ENCODE results near the gene TP53TG5.

TP53TG5 gene

GRCh38 chr20:45367126-45367525 is 11.0 kb downstream of the TP53TG5 start:
- peaks cover 52% of the 10 kb centered on the region for H3K4me1 Mint-ChIP-seq
- no peak overlapping the region for H3K4me3 Mint-ChIP-seq
- no peak for ATAC-seq (ENCODE audit: low read depth)
- H3K27me3 Mint-ChIP-seq, result no peaks in the 10 kb centered on the region
- peaks cover 11% of the 10 kb centered on the region for H3K36me3 Mint-ChIP-seq
- no peaks in the 10 kb centered on the region for H3K9me3 Mint-ChIP-seq
- H3K27ac Mint-ChIP-seq, result peak overlapping the region; percentile 88
- peak in 1 of 2 donors; percentile 9 for DNase-seq (ENCODE audit: low spot score in 2 of 2)

GRCh38 chr20:45366631-45367030 is 11.5 kb downstream of the TP53TG5 start:
- Mint-ChIP-seq H3K27ac (peak overlapping the region; percentile 88), H3K27me3 (no peaks in the 10 kb centered on the region), H3K9me3 (no peaks in the 10 kb centered on the region), H3K4me3 (no peak overlapping the region), H3K4me1 (peaks cover 52% of the 10 kb centered on the region), H3K36me3 (peaks cover 11% of the 10 kb centered on the region)
- no peak for DNase-seq (ENCODE audit: low spot score in 2 of 2)
- ATAC-seq (ENCODE audit: low read depth), result no peak

DNA sequence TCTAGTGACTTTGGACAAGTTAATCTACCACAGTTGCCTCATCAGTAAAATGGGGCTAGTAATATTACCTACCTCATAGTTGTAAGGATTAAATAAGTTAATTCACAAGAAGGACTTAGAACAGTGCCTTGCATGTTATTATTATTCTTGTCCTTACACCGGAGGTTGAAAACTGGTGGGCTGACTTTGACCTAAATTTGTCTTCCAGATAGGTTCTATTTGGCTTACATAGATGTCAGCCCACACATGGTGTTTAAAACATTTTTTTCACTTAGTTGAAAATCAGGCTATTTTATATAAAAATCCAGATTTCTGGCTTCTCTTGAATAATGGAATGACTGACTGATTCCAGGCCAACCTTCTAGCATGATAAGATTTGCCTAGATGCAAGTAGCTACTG is 11.9 kb downstream of the TP53TG5 start:
- Mint-ChIP-seq H3K27ac (no peak overlapping the region), H3K27me3 (no peaks in the 10 kb centered on the region), H3K4me1 (peaks cover 50% of the 10 kb centered on the region), H3K9me3 (no peaks in the 10 kb centered on the region), H3K4me3 (no peak overlapping the region), H3K36me3 (peaks cover 11% of the 10 kb centered on the region)
- DNase-seq (ENCODE audit: low spot score in 2 of 2) (no peak), ATAC-seq (ENCODE audit: low read depth) (no peak)

GRCh38 chr20:45365444-45365970 is 12.6 kb downstream of the TP53TG5 start:
- Mint-ChIP-seq H3K27ac (no peak overlapping the region), H3K27me3 (no peaks in the 10 kb centered on the region)

DNA sequence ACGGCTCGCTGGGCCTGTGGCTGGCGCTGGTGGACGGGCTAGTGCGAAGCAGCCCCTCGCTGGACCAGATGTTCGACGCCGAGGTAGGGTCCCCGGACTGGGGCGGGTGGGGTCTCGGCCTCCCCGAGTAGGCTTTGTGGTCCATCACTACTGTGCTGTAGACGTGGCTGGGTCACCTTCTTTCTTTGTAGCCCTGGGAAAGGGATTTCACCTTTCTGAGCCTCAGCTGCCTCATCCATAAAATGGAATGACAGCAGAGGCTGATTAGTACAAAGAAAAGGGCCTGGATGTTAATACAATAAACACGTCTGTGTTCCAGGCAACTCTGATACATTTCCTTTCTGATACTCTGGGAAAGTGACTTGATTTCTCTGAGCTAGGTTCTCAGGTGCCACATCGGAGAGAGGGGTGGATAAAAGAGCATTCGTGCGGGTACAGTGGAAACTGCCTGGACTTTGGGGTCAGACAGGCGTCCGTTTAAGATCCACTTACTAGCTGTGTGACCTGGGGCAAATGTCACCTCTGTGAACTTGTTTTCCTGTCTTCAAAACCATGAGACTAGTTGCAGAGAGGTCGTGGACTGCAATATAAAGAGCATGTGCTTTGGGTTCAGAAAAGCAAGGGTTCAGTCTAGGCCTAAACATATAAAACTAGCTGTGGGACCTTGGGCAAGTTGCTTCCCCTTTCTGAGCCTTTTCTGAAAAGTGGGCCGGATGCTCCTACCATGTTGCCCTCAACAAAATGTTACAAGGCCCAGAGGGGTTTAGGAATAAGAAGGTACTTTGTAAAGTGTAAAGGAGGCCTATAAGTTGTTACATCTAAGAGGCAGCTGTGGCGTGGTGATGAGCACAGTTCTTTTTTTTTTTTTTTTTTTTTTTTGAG is 14.3 kb downstream of the TP53TG5 start:
- Mint-ChIP-seq H3K4me1 (peaks cover 40% of the 10 kb centered on the region), H3K36me3 (peaks cover 9% of the 10 kb centered on the region), H3K27ac (peak overlapping the region; percentile 95), H3K9me3 (no peaks in the 10 kb centered on the region), H3K27me3 (no peaks in the 10 kb centered on the region), H3K4me3 (peak overlapping the region; percentile 97)
- DNase-seq (ENCODE audit: low spot score in 2 of 2) (no peak), ATAC-seq (ENCODE audit: low read depth) (no peak)

More at GRCh38 chr20:45365444-45365970, 12.6 kb downstream of the TP53TG5 start:
- no peak for DNase-seq (ENCODE audit: low spot score in 2 of 2)
- Mint-ChIP-seq H3K9me3 (no peaks in the 10 kb centered on the region), H3K4me3 (no peak overlapping the region), H3K36me3 (peaks cover 9% of the 10 kb centered on the region), H3K4me1 (peaks cover 44% of the 10 kb centered on the region)
- ATAC-seq (ENCODE audit: low read depth), result no peak

- Mint-ChIP-seq H3K27me3 (no peaks in the 10 kb centered on the region), H3K9me3 (no peaks in the 10 kb centered on the region), H3K4me1 (peaks cover 32% of the 10 kb centered on the region), H3K36me3 (peaks cover 9% of the 10 kb centered on the region), H3K4me3 (peak within 1 kb of the TSS; percentile 97), H3K27ac (peak within 1 kb of the TSS; percentile 95)
- DNase-seq (ENCODE audit: low spot score in 2 of 2) (peak; percentile 94 to 98), ATAC-seq (ENCODE audit: low read depth) (peak; percentile 86)
Observed at GRCh38 chr20:45362804-45363610, 15.1 kb downstream of the TP53TG5 start, which contains the start of gene SYS1. SYS1 (plus strand) TSS chr20:45363156; CDS start chr20:45363532, 376 bp downstream.

DNA sequence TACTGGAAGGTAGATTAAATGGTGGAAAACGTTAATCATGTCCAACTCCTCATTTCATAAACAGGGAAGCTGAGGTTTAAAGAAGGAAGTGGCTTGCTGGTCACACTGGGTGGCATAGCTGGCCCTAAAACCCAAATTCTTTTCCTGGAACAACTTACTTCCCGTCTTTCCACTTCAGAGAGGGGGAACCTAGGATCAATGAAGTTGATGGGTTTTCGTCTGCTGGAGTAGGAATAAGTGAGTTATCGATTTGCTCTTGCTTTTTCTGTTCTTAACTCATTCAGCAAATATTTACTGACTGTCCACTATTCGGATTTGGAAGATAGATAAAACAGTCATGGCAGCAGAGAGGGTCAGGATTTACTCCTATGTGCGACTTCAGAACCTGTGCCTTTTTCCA is 16.3 kb downstream of the TP53TG5 start:
- DNase-seq (ENCODE audit: low spot score in 2 of 2), result no peak
- H3K9me3 Mint-ChIP-seq, result no peaks in the 10 kb centered on the region
- H3K27ac Mint-ChIP-seq, result no peak overlapping the region
- H3K36me3 Mint-ChIP-seq, result peaks cover 7% of the 10 kb centered on the region
- no peak overlapping the region for H3K4me3 Mint-ChIP-seq
- no peak for ATAC-seq (ENCODE audit: low read depth)
- H3K4me1 Mint-ChIP-seq, result peaks cover 22% of the 10 kb centered on the region
- H3K27me3 Mint-ChIP-seq, result no peaks in the 10 kb centered on the region

DNA sequence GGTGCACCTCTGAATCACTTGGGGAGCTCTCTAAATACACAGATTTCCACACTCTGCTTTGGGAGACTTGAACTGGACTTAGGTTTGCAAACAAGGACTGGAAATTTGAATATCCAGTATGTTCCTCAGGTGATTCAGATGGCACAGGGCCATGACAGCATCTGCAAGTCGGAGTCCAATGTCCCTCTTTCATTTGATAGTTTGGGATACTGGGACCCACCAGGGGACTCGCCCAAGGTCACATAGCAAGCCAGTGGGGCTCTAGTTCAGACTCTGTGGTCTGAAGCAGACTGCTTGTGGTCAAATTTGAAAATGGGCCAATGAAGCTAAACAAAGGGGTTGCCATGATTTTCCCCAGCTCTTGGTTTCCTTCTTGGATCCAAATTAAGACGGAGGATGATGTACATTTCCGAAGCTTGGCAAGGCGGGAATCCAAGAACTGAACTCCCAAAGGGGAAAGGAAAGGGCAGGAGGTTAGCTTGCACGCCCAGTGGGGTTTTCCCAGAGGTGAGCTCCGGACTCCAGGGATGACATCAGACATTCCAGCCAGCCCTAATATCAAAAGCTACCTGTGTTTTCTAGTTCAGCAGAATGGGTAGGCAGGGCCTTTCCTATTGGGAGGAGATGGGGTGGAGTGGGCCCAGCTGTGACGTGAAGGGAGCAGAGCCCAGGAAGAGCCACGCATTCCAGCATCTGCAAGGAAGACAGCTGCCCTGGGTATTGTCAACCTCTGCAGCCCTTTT is 18.5 kb downstream of the TP53TG5 start:
- DNase-seq (ENCODE audit: low spot score in 2 of 2) (no peak), ATAC-seq (ENCODE audit: low read depth) (no peak)
- Mint-ChIP-seq H3K9me3 (no peaks in the 10 kb centered on the region), H3K27me3 (no peaks in the 10 kb centered on the region), H3K4me3 (no peak overlapping the region), H3K36me3 (no peaks in the 10 kb centered on the region), H3K4me1 (peaks cover 8% of the 10 kb centered on the region), H3K27ac (no peak overlapping the region)

DNA sequence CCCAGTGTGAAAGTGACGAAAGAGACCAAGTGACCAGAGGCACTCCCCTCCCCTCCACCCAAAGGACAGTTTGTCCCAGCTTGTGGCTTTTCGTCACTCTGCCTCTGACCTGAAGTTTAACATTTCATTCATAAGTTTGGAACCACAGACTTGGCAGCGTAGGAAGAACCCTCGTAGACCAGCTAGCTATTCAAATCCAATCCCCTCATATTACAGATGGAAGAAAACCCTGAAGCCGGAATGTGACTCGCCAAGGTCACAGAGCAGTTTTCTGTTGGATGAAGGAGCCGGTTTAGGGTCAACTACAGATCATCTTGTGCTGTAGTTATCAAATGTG is 19.1 kb downstream of the TP53TG5 start:
- H3K27me3 Mint-ChIP-seq, result no peaks in the 10 kb centered on the region
- DNase-seq (ENCODE audit: low spot score in 2 of 2) (no peak), ATAC-seq (ENCODE audit: low read depth) (no peak)
- H3K4me3 Mint-ChIP-seq, result no peak overlapping the region
- no peak overlapping the region for H3K27ac Mint-ChIP-seq
- no peaks in the 10 kb centered on the region for H3K36me3 Mint-ChIP-seq
- peaks cover 6% of the 10 kb centered on the region for H3K4me1 Mint-ChIP-seq
- H3K9me3 Mint-ChIP-seq, result no peaks in the 10 kb centered on the region

GRCh38 chr20:45358282-45359068 is 19.6 kb downstream of the TP53TG5 start:
- H3K9me3 Mint-ChIP-seq, result no peaks in the 10 kb centered on the region
- DNase-seq (ENCODE audit: low spot score in 2 of 2) (no peak), ATAC-seq (ENCODE audit: low read depth) (no peak)
- no peaks in the 10 kb centered on the region for H3K36me3 Mint-ChIP-seq
- peaks cover 3% of the 10 kb centered on the region for H3K4me1 Mint-ChIP-seq
- no peaks in the 10 kb centered on the region for H3K27me3 Mint-ChIP-seq
- H3K4me3 Mint-ChIP-seq, result no peak overlapping the region
- H3K27ac Mint-ChIP-seq, result no peak overlapping the region

DNA sequence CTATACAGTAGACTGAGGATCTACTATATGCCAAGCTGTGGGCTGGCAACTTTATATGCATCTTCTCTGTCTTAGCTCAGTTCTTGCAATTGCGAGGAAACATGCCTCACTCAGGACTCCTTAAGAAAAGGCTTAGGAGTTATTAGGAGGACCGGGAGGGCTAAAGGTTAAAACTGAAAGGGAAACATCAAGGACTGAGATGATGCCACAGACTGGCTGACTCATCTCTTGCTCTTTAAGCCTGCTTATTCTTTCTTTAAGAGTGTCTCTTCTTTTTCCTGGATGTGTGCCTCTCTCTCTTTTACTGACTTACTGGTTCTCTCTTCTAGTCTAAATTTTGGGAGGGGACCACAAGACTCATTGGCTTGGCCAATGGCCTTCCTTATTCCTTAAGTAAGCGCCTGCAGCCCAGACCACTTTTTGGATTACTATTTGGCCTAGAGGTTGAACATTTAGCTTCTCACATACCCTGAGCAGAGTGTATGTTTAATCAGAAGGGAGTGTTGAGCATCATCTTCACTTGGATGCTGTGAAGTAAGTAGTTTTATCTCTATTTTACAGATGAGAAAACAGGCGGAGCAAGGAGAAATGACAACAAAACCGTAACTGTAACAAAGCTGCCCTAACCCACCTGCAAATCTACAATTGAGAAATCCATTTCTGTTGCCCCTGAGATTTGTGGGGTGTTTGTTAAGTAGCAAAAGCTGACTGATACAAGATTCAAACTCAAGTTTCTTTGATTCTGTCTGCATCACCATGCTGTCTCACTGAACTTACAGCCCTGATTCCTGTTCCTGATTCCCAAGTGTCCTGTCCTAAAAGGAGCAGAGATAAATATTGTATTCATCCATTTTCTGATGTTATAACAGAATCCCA is 22.7 kb downstream of the TP53TG5 start:
- Mint-ChIP-seq H3K27ac (no peak overlapping the region), H3K36me3 (no peaks in the 10 kb centered on the region), H3K4me1 (no peaks in the 10 kb centered on the region), H3K27me3 (no peaks in the 10 kb centered on the region), H3K9me3 (no peaks in the 10 kb centered on the region), H3K4me3 (no peak overlapping the region)
- DNase-seq (ENCODE audit: low spot score in 2 of 2) (no peak), ATAC-seq (ENCODE audit: low read depth) (no peak)

DNA sequence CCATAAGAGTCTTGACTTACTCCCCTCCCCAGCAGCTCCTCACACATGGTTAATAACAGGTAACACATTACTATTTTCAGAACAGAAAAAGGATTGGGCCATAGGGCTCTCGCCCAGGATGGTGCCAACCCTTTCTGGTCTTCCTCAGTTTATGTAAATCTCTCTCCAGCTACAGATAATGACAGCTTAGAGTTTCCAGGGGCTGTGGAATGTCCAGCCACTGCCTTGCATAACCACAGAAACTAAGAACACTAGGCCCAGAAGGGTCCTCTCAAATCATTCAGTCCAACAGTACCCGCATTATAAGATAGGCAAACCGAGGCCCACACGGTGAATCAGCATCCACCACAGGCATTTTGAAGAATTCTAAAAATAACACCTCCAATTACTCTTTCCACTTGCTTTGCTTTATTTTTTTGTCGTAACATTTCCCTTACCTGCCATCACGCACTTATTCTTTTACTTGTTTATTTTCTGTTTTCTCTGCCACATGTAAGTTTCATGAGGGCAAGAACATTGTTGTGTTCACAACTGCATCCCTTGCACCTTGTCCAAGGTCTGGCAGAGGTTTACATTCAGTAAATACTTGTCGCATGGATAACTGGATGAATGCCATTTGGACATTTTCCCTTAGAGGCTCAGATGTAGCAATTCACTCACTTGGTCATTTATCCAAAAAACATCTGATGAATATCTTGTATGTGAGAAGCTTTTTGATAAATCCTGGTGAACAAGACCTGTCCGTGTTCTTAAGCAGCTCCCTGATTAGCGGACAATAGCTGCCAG is 23.5 kb downstream of the TP53TG5 start:
- DNase-seq (ENCODE audit: low spot score in 2 of 2) (no peak), ATAC-seq (ENCODE audit: low read depth) (no peak)
- Mint-ChIP-seq H3K27me3 (no peaks in the 10 kb centered on the region), H3K4me3 (no peak overlapping the region), H3K4me1 (no peaks in the 10 kb centered on the region), H3K27ac (no peak overlapping the region), H3K36me3 (no peaks in the 10 kb centered on the region), H3K9me3 (no peaks in the 10 kb centered on the region)

All from memory B cell (primary cell).